Keratinocyte (primary cell): ENCODE data around the gene CACNA2D1.

Source experiments
- EZH2 ChIP-seq: IDR thresholded peaks from one replicate; pipeline ENCODE4 v1.6.1; 2012; ENCODE audit warnings: inconsistent platforms, mild to moderate bottlenecking, low read length, moderate library complexity
- TF ChIP-seq, protein P1 (sequence below), 3 experiments: IDR thresholded peaks in 1 of 3; conservative IDR thresholded peaks in 1 of 3; optimal IDR thresholded peaks in 1 of 3; 2 replicates in 2 of 3; 3 replicates in 1 of 3; pipeline versions ENCODE3 to v1.5.1; 2011; ENCODE audit warnings: low read length in 3 of 3, mild to moderate bottlenecking in 3 of 3, moderate library complexity in 2 of 3, control low read depth in 1 of 3, inconsistent platforms in 1 of 3; ENCODE audit not compliant: insufficient read depth in 2 of 3; ENCODE audit errors: extremely low read depth in 1 of 3

- TF ChIP-seq, protein P1, sequence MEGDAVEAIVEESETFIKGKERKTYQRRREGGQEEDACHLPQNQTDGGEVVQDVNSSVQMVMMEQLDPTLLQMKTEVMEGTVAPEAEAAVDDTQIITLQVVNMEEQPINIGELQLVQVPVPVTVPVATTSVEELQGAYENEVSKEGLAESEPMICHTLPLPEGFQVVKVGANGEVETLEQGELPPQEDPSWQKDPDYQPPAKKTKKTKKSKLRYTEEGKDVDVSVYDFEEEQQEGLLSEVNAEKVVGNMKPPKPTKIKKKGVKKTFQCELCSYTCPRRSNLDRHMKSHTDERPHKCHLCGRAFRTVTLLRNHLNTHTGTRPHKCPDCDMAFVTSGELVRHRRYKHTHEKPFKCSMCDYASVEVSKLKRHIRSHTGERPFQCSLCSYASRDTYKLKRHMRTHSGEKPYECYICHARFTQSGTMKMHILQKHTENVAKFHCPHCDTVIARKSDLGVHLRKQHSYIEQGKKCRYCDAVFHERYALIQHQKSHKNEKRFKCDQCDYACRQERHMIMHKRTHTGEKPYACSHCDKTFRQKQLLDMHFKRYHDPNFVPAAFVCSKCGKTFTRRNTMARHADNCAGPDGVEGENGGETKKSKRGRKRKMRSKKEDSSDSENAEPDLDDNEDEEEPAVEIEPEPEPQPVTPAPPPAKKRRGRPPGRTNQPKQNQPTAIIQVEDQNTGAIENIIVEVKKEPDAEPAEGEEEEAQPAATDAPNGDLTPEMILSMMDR (optimal IDR thresholded peaks at IDR 0.05 in 1 of 3, IDR thresholded peaks at IDR 0.05 in 1 of 3, conservative IDR thresholded peaks at IDR 0.05 in 1 of 3; ENCODE audit: extremely low read depth in 1 of 3, insufficient read depth in 2 of 3, low read length in 3 of 3), result no peak
- TF ChIP-seq EZH2, result no peak
Observed at GRCh38 chr7:82005056-82005455, 438.5 kb downstream of the CACNA2D1 start.
